Heart left ventricle (tissue), 16 donors: ENCODE data around the gene B3GLCT. TPM values are rescaled to one million over a fixed set of nuclear protein-coding genes. Genes with fewer than 3 reads are reported as not detected.

Source experiments
- ATAC-seq, 4 donors: fragments of 200-7000 bp; cut with Tn5 transposase; one replicate each; pipeline ENCODE4 v1.9.1; 2020 to 2022; ENCODE audit warnings: moderate library complexity in 4 of 4, mild to moderate bottlenecking in 3 of 4, moderate number of reproducible peaks in 1 of 4
- DNase-seq, 5 donors: peaks; one replicate each; pipeline ENCODE4 v3.0.0-alpha.2; 2020
- H3K27ac ChIP-seq, 12 donors: fragments of 200-600 bp; sonication (generic) in 4 of 12; one replicate each; pipeline versions ENCODE4 v1.5.0 to v1.8.0; 2016 to 2022; ENCODE audit warnings: mild to moderate bottlenecking in 2 of 12
- H3K27me3 ChIP-seq, 9 donors: fragments of 200-600 bp; sonication (generic) in 2 of 9; one replicate each; pipeline versions ENCODE4 v1.5.1 to v1.8.0; 2016 to 2022; ENCODE audit warnings: mild to moderate bottlenecking in 3 of 9
- H3K36me3 ChIP-seq, 9 donors: fragments of 200-600 bp; sonication (generic) in 2 of 9; one replicate each; pipeline versions ENCODE4 v1.5.0 to v1.8.0; 2018 to 2022; ENCODE audit warnings: mild to moderate bottlenecking in 2 of 9
- H3K4me1 ChIP-seq, 12 donors: fragments of 200-600 bp; sonication (generic) in 4 of 12; one replicate each; pipeline versions ENCODE4 v1.5.0 to v1.8.0; 2016 to 2022; ENCODE audit warnings: mild to moderate bottlenecking in 3 of 12
- H3K4me3 ChIP-seq, 12 donors: fragments of 200-600 bp; sonication (generic) in 4 of 12; one replicate each; pipeline versions ENCODE4 v1.5.0 to v1.8.0; 2017 to 2022; ENCODE audit warnings: mild to moderate bottlenecking in 9 of 12, moderate library complexity in 4 of 12
- H3K9me3 ChIP-seq, 12 donors: fragments of 200-600 bp; sonication (generic) in 4 of 12; one replicate each; pipeline versions ENCODE4 v1.5.0 to v1.8.0; 2016 to 2022; ENCODE audit warnings: mild to moderate bottlenecking in 1 of 12
- POLR2A ChIP-seq, 2 donors: fragments of 450-650 bp; IDR thresholded peaks; one replicate each; pipeline ENCODE4 v1.6.1; 2017; ENCODE audit warnings: antibody characterized with exemption in 2 of 2, mild to moderate bottlenecking in 2 of 2, moderate library complexity in 2 of 2
- WGBS, 4 donors: extraction: QIAGEN DNeasy Blood & Tissue Kit in 2 of 4; methylation state at CpG; one replicate each; pipeline versions ENCODE4 v1.1.5 to v1.1.7; 2013 to 2018; 5-methylcytosine and 5-hydroxymethylcytosine counted together
- intact Hi-C, 10 donors: fragments of 100-400 bp; cut with DNase I; formaldehyde crosslinking; loops; one replicate each; pipeline versions ENCODE4 v1.11.1 to v1.14.2; 2022
- polyA plus RNA-seq, 2 donors: library from polyadenylated mRNA; stranded (reverse); fragments of 200-250 nt; gene quantifications; one replicate each; pipeline ENCODE4 v1.2.3, GENCODE V29; 2013
- total RNA-seq, 9 donors: library from RNA; depleted of rRNA in 2 of 9; stranded (reverse); fragments of >200 nt in 2 of 9; fragmentation: NEBNext Ultra II Directional in 3 of 9; extraction: Animal tissue kit (Norgen Biotek cat#: 25700) in 3 of 9; gene quantifications; one replicate each; pipeline versions ENCODE4 v1.1.0 to v1.2.4, GENCODE V29; 2016 to 2023
- TF ChIP-seq, protein P1 (sequence below), 12 donors: fragments of 200-600 bp; sonication (generic) in 4 of 12; IDR thresholded peaks; one replicate each; pipeline versions ENCODE4 v1.5.0 to v1.8.0; 2018 to 2022; ENCODE audit warnings: antibody characterized with exemption in 12 of 12, mild to moderate bottlenecking in 5 of 12
- donor health status: ischemic (EF 13 %, LVEDD 7.1; RV severe dilation, severe dysfunction).
- donor health status: healthy with polysubstance abuse.
- donor health status: DM: no; HTN: yes; CAD: no.
- donor health status: DM: no; HTN: no; CAD: no.
- donor health status: ischemic (EF 25% LVEDD 6.9; RV normal size, moderate dysfunction).
- donor health status: ischemic (EF 25% LVEDD 5.7; RV mildly dilated, moderate dysfunction).
- donor health status: healthy.
- donor health status: DM: yes; HTN: yes; CAD: no.
- donor health status: ischemic (EF 35%, LVEDD 5.7; RV mildly dilated, moderate dysfunction).
- donor health status: nonischemic (EF 11% LVEDD 7.7; RV severe dilation, severe dysfunction).
- donor health status: DM: yes; HTN: yes; CAD: no.
- donor health status: PGD.
- donor health status: ischemic (EF 29% LVEDD 5.4; RV normal size, mild dysfunction).
- donor health status: nonischemic (EF 23%, LVEDD 6.1; RV moderate dilation, normal function).

B3GLCT gene
- total and polyA plus RNA-seq, 11 donors, result 5.5 to 27.2 (median 20.3) TPM

GRCh38 chr13:31154939-31155338 is 44.8 kb upstream of the B3GLCT start:
- ATAC-seq (no peak), DNase-seq (no peak)
- no peak for TF ChIP-seq POLR2A (IDR thresholded peaks at IDR 0.05)
- TF ChIP-seq, protein P1, sequence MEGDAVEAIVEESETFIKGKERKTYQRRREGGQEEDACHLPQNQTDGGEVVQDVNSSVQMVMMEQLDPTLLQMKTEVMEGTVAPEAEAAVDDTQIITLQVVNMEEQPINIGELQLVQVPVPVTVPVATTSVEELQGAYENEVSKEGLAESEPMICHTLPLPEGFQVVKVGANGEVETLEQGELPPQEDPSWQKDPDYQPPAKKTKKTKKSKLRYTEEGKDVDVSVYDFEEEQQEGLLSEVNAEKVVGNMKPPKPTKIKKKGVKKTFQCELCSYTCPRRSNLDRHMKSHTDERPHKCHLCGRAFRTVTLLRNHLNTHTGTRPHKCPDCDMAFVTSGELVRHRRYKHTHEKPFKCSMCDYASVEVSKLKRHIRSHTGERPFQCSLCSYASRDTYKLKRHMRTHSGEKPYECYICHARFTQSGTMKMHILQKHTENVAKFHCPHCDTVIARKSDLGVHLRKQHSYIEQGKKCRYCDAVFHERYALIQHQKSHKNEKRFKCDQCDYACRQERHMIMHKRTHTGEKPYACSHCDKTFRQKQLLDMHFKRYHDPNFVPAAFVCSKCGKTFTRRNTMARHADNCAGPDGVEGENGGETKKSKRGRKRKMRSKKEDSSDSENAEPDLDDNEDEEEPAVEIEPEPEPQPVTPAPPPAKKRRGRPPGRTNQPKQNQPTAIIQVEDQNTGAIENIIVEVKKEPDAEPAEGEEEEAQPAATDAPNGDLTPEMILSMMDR (IDR thresholded peaks at IDR 0.05), result no peak
- no peak overlapping the region for H3K4me3 ChIP-seq
- H3K27ac ChIP-seq, result no peak overlapping the region
- 92 to 97% (median 94%) methylated on average over 2 of the region's 2 CpGs for WGBS, 4 donors
- peaks cover 0 to 13% (median 8%) of the 10 kb centered on the region in 12 donors for H3K4me1 ChIP-seq
- no peaks in the 10 kb centered on the region for H3K27me3 ChIP-seq
- H3K9me3 ChIP-seq, result no peaks in the 10 kb centered on the region
- peaks cover 0 to 84% (median 81%) of the 10 kb centered on the region in 9 donors for H3K36me3 ChIP-seq
- intact Hi-C loops, result loop anchor here in 1 of 10 donors (1.0 kb wide), 1 partner anchor 9 kb away; no protein-coding TSS in a partner anchor

GRCh38 chr13:31159306-31159705 is 40.5 kb upstream of the B3GLCT start:
- peaks cover 0 to 41% (median 38%) of the 10 kb centered on the region in 9 donors for H3K36me3 ChIP-seq
- intact Hi-C loops, result no loop called here

DNA sequence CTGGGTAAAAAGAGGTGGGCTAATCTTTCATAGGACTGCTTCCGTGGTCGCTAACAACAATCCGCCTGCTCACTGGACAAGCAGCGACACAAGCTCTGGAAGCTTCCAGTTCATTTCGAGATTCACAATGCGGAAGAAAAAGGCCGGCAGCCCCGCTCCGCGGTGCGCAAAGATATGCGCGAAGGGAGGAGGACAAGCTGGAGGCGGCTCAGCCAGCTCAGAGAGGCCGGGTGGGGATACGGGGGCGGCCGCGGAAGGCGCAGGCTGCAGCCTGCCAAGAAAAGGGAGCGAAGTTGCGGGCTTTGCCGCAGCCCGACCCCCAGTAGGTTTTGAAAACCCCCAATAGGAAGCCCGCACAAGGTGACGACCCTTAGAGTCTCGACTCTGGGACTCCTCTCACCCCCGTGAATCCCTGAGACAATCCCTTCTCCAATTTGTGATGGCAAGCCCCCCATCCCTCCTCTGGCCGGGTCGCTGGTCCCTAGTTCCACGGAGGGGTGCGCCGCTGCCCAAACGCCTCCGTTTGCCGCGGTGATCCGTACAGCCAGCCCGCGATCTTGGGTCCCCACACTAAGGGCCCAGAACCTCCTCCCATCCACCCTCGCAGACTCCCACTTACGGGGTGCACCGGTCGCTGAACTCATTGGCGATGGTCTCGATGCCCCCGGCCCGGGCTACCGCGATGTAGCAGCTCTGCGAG is 38.8 kb upstream of the B3GLCT start:
- Histone ChIP-seq H3K27me3 (no peaks in the 10 kb centered on the region), H3K36me3 (peaks cover 0 to 24% (median 22%) of the 10 kb centered on the region in 9 donors), H3K4me1 (peaks cover 0 to 30% (median 18%) of the 10 kb centered on the region in 12 donors), H3K27ac (peak overlapping the region; percentile 33 to 97 (median 92)), H3K4me3 (peak overlapping the region; percentile 62 to 93 (median 87)), H3K9me3 (no peaks in the 10 kb centered on the region)
- peak; percentile 58 to 82 (median 69) for DNase-seq
- 0 to 1% (median 0%) methylated on average over 40 to 51 of the region's 51 CpGs for WGBS, 4 donors
- intact Hi-C loops, result loop anchor here in 1 of 10 donors (5.0 kb wide), 1 partner anchor 41 kb away; no protein-coding TSS in a partner anchor
- TF ChIP-seq POLR2A (IDR thresholded peaks at IDR 0.05), result no peak
- TF ChIP-seq, protein P1 (IDR thresholded peaks at IDR 0.05), result no peak
- peak in 3 of 4 donors; percentile 8 to 35 (median 22) for ATAC-seq

More at GRCh38 chr13:31159306-31159705, 40.5 kb upstream of the B3GLCT start:
- H3K4me3 ChIP-seq, result peak overlapping the region in 1 of 12 donors; percentile 2
- TF ChIP-seq, protein P1 (IDR thresholded peaks at IDR 0.05), result no peak
- no peak for TF ChIP-seq POLR2A (IDR thresholded peaks at IDR 0.05)
- no peak overlapping the region for H3K27ac ChIP-seq
- DNase-seq (no peak), ATAC-seq (no peak)
- no peaks in the 10 kb centered on the region for H3K9me3 ChIP-seq
- 83 to 89% (median 89%) methylated on average over 4 of the region's 4 CpGs for WGBS, 4 donors
- no peaks in the 10 kb centered on the region for H3K27me3 ChIP-seq
- H3K4me1 ChIP-seq, result peaks cover 0 to 30% (median 18%) of the 10 kb centered on the region in 12 donors

DNA sequence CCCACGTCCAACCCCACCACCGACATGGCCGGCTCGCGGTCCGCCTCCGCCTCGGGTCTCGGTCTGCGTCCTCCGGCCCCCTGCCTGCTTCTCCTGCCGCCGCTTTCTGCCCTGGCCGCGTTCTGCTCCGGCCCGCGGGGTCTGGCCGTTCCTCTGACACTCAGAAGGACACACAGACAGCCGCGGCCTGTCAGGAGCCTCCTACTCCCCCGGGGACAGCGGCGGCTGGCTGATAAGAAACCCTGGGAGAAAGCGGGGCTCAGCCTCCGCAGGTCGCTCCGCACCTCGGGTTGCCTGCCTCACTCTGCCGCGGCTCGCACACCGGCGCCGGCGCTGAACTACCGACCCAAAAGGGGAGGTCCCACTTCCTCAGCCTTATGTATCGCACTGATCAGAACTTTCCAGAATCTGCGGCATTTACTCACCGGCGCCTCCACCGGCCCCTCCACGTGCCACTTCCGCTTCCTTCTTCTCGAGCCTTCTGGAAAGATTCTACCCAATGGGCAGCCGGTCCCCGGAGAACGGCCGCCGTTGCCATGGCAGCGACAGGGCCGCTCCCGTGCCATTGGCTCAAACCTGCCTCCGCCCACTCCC is 38.1 kb upstream of the B3GLCT start, which contains the start of gene HSPH1:
TSS of gene HSPH1 (minus strand) at position 348 of the 594 bp plus-strand sequence. CDS start at position 26, 322 bp downstream.
- no peaks in the 10 kb centered on the region for H3K27me3 ChIP-seq
- peak within 1 kb of the TSS; percentile 33 to 97 (median 92) for H3K27ac ChIP-seq
- H3K4me1 ChIP-seq, result peaks cover 0 to 30% (median 18%) of the 10 kb centered on the region in 12 donors
- 0% methylated on average over 24 to 54 of the region's 54 CpGs for WGBS, 4 donors
- no peaks in the 10 kb centered on the region for H3K9me3 ChIP-seq
- H3K36me3 ChIP-seq, result peaks cover 0 to 19% (median 17%) of the 10 kb centered on the region in 9 donors
- intact Hi-C loops, result loop anchor here in 4 of 10 donors (2.0 to 5.0 kb wide), 3 partner anchors 37 to 41 kb away; partner anchors contain the start of gene B3GLCT (in 2 of the 4)
- DNase-seq (peak; percentile 99 to 100 (median 99)), ATAC-seq (peak; percentile 96 to 98 (median 98))
- TF ChIP-seq POLR2A (IDR thresholded peaks at IDR 0.05), result peak in 1 of 2 donors; percentile 76
- TF ChIP-seq, protein P1 (IDR thresholded peaks at IDR 0.05), result peak in 6 of 12 donors; percentile 6 to 43 (median 28)
- H3K4me3 ChIP-seq, result peak within 1 kb of the TSS; percentile 62 to 93 (median 87)
